WTC11 (cell line): Measurements from ENCODE around the gene RIN3.

ENCODE experiments used
- EMX1 ChIP-seq: fragments of 250-450 bp; sonication (Bioruptor Pico); IDR thresholded peaks from 2 replicates; pipeline ENCODE4 v1.8.0; 2021; ENCODE audit warnings: mild to moderate bottlenecking
- JAZF1 ChIP-seq: fragments of 250-450 bp; sonication (Bioruptor Pico); IDR thresholded peaks from 2 replicates; pipeline ENCODE4 v1.9.0; 2021; ENCODE audit warnings: moderate library complexity, mild to moderate bottlenecking, inconsistent platforms
- NR1H2 ChIP-seq: sonication (generic); formaldehyde crosslinking; IDR thresholded peaks from 2 replicates; pipeline ENCODE4 v1.9.0; 2021; ENCODE audit warnings: mild to moderate bottlenecking, moderate library complexity, missing genetic modification reagents
- SMAD3 ChIP-seq: sonication (generic); formaldehyde crosslinking; IDR thresholded peaks from 2 replicates; pipeline ENCODE4 v1.8.0; 2022; ENCODE audit warnings: missing genetic modification reagents, mild to moderate bottlenecking, borderline replicate concordance
- ZBTB43 ChIP-seq: sonication (generic); formaldehyde crosslinking; IDR thresholded peaks from 2 replicates; pipeline ENCODE4 v1.8.1; 2023; ENCODE audit warnings: mild to moderate bottlenecking, missing genetic modification reagents
- ZNF121 ChIP-seq: sonication (generic); formaldehyde crosslinking; IDR thresholded peaks from 2 replicates; pipeline ENCODE4 v1.8.0; 2023; ENCODE audit warnings: missing genetic modification reagents
- TF ChIP-seq, protein P1 (sequence below): fragments of 200-600 bp; IDR thresholded peaks from 2 replicates; pipeline ENCODE4 v1.8.0; 2022; ENCODE audit warnings: antibody characterized with exemption
- TF ChIP-seq, protein P2 (sequence below): sonication (generic); formaldehyde crosslinking; IDR thresholded peaks from 2 replicates; pipeline ENCODE4 v1.8.1; 2023; ENCODE audit warnings: mild to moderate bottlenecking, missing genetic modification reagents, moderate library complexity

GRCh38 chr14:92687681-92688433 lies 174.3 kb downstream of the RIN3 start:
- TF ChIP-seq, protein P1, sequence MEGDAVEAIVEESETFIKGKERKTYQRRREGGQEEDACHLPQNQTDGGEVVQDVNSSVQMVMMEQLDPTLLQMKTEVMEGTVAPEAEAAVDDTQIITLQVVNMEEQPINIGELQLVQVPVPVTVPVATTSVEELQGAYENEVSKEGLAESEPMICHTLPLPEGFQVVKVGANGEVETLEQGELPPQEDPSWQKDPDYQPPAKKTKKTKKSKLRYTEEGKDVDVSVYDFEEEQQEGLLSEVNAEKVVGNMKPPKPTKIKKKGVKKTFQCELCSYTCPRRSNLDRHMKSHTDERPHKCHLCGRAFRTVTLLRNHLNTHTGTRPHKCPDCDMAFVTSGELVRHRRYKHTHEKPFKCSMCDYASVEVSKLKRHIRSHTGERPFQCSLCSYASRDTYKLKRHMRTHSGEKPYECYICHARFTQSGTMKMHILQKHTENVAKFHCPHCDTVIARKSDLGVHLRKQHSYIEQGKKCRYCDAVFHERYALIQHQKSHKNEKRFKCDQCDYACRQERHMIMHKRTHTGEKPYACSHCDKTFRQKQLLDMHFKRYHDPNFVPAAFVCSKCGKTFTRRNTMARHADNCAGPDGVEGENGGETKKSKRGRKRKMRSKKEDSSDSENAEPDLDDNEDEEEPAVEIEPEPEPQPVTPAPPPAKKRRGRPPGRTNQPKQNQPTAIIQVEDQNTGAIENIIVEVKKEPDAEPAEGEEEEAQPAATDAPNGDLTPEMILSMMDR, result no peak
- TF ChIP-seq ZBTB43 (no peak), NR1H2 (CRISPR knock-in tag) (no peak), EMX1 (CRISPR knock-in tag) (no peak), JAZF1 (CRISPR knock-in tag) (no peak), SMAD3 (no peak), ZNF121 (no peak)
- TF ChIP-seq, protein P2, sequence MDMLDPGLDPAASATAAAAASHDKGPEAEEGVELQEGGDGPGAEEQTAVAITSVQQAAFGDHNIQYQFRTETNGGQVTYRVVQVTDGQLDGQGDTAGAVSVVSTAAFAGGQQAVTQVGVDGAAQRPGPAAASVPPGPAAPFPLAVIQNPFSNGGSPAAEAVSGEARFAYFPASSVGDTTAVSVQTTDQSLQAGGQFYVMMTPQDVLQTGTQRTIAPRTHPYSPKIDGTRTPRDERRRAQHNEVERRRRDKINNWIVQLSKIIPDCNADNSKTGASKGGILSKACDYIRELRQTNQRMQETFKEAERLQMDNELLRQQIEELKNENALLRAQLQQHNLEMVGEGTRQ, result no peak
